Measurements from ENCODE around the gene NDUFS8. TPM values are rescaled to one million over a fixed set of nuclear protein-coding genes. Genes with fewer than 3 reads are reported as not detected.

NDUFS8 gene
- total RNA-seq, 1 experiment from 2014 or later = 214 TPM

- H4K91ac ChIP-seq (ENCODE audit: insufficient read length, low read depth, low read length) = no peak overlapping the region
Measured at GRCh38 chr11:68032003-68032402, 1.5 kb downstream of the NDUFS8 start.

More at GRCh38 chr11:68032003-68032402, 1.5 kb downstream of the NDUFS8 start:
- no peak overlapping the region for H2BK20ac ChIP-seq (ENCODE audit: low read depth, low read length, poor library complexity, severe bottlenecking)
- H3K9me3 ChIP-seq (ENCODE audit: control insufficient read depth, low read depth, low read length) = no peaks in the 10 kb centered on the region
- no peak for DNase-seq
- no peak overlapping the region for H2BK5ac ChIP-seq (ENCODE audit: insufficient read length, low read length)
- H2BK120ac ChIP-seq (ENCODE audit: low read depth, low read length, poor library complexity, severe bottlenecking) = no peak overlapping the region
- H4K5ac ChIP-seq (ENCODE audit: insufficient read length, low read depth, low read length) = no peak overlapping the region
- H3K27ac Mint-ChIP-seq = peak overlapping the region in 2 of 3 experiments; percentile 4 to 26; a peak in 2 of 7 replicates
- H3K4me3 Mint-ChIP-seq = peak overlapping the region; percentile 94 to 96
- no peak overlapping the region for H3K4ac ChIP-seq (ENCODE audit: low read depth, low read length)
- H3K56ac ChIP-seq (ENCODE audit: insufficient read length, low read depth, low read length) = no peak overlapping the region
- H4K8ac ChIP-seq (replicated peaks; ENCODE audit: insufficient read length, low read depth, low read length) = no peak overlapping the region
- no peak overlapping the region for H3K14ac ChIP-seq (ENCODE audit: insufficient read depth, low read length)
- peaks cover 11 to 34% (median 21%) of the 10 kb centered on the region in 3 experiments; a peak in 6 of 7 replicates for H3K36me3 Mint-ChIP-seq (ENCODE audit: insufficient read depth in 1 of 3, low read depth in 3 of 3)
- no peak overlapping the region for H3K27ac ChIP-seq (ENCODE audit: insufficient read length, low read depth, low read length)
- no peak overlapping the region for H2BK15ac ChIP-seq (ENCODE audit: low read depth, low read length)
- no peaks in the 10 kb centered on the region for H4K20me1 ChIP-seq (ENCODE audit: control insufficient read depth, insufficient read depth, insufficient read length)
- H2AK5ac ChIP-seq (ENCODE audit: insufficient read length, low read length) = no peak overlapping the region
- H3K18ac ChIP-seq (ENCODE audit: insufficient read length, low read depth, low read length) = no peak overlapping the region
- H3K4me1 Mint-ChIP-seq = peaks cover 22 to 24% of the 10 kb centered on the region in 2 experiments
- peak overlapping the region; percentile 27 for H3K4me2 ChIP-seq (ENCODE audit: insufficient read depth, insufficient read length, low read length)
- no peak overlapping the region for H2AFZ ChIP-seq (ENCODE audit: low read length)
- no peaks in the 10 kb centered on the region for H3K9me3 Mint-ChIP-seq
- WGBS (ENCODE audit: extremely low coverage, insufficient read length, low lambda C conversion rate) = no CpG with 5 or more reads among the region's 9 CpGs
- H3K27me3 ChIP-seq (ENCODE audit: insufficient read depth, low read length) = no peaks in the 10 kb centered on the region
- H3K23me2 ChIP-seq (ENCODE audit: insufficient read length, low read depth, low read length, poor library complexity, severe bottlenecking) = peaks cover 8% of the 10 kb centered on the region
- no peak overlapping the region for H3K23ac ChIP-seq (ENCODE audit: insufficient read length, low read depth, low read length)
- H3K27me3 Mint-ChIP-seq (ENCODE audit: low read depth) = no peaks in the 10 kb centered on the region
- no peak for TF ChIP-seq CTCF (conservative IDR thresholded peaks at IDR 0.05)
- H3K4me1 ChIP-seq (ENCODE audit: insufficient read depth, low read length) = no peaks in the 10 kb centered on the region; the same call in 1 of the 2 replicates
- H3T11ph ChIP-seq (ENCODE audit: low read length) = no peak overlapping the region
- H3K79me2 ChIP-seq (ENCODE audit: insufficient read depth, low read length) = no peaks in the 10 kb centered on the region
- H2BK12ac ChIP-seq (ENCODE audit: insufficient read length, low read depth, low read length) = no peak overlapping the region
- peaks cover 5% of the 10 kb centered on the region for H3K79me1 ChIP-seq (ENCODE audit: insufficient read depth, low read depth, low read length, poor library complexity, severe bottlenecking)
- no peak overlapping the region for H3K9ac ChIP-seq (ENCODE audit: extremely low read depth, insufficient read length, low read length)
